ENCODE measurements around the gene RALGAPA2. TPM values are rescaled to one million over a fixed set of nuclear protein-coding genes. Genes with fewer than 3 reads are reported as not detected.

Gene RALGAPA2
- total RNA-seq, 1 experiment from 2014 or later, result 25.1 TPM

DNA sequence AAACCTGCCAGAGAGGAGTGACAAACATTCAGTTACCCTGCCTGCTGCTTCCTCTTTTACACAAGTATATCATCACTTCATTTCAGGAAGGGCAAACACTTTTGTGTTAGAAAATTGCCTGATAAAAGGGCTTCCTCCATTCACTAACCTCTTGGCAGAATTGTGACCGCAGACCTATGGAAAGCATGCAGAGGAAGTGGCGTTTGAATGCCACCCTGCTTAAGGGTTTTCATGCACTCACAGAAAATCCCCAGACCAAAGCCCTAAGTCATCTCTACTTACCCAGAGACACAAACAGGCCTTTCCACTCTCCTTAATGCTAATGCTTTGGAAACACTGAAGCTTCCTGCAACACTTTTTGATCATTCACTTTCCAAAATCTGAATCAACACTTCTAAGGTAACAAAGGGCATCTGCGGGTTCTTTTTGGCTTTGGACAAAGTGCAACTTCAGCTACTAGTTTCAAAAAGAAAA, 22.1 kb upstream of the RALGAPA2 start:
- DNase-seq, result no peak
- Histone ChIP-seq H3K4me1 (no peaks in the 10 kb centered on the region), H3K27ac (no peak overlapping the region), H3K27me3 (no peaks in the 10 kb centered on the region), H3K36me3 (no peaks in the 10 kb centered on the region), H3K4me3 (no peak overlapping the region), H3K9me3 (replicated peaks) (no peaks in the 10 kb centered on the region)

- no peak overlapping the region for H3K27ac ChIP-seq
- H3K36me3 ChIP-seq, result no peaks in the 10 kb centered on the region
- no peaks in the 10 kb centered on the region for H3K4me1 ChIP-seq
- H3K9me3 ChIP-seq (replicated peaks), result no peaks in the 10 kb centered on the region
- DNase-seq, result no peak
- no peak overlapping the region for H3K4me3 ChIP-seq
- no peaks in the 10 kb centered on the region for H3K27me3 ChIP-seq
Observed at GRCh38 chr20:20733943-20734342, 21.5 kb upstream of the RALGAPA2 start.

- H3K4me1 ChIP-seq, result no peaks in the 10 kb centered on the region
- H3K27ac ChIP-seq, result no peak overlapping the region
- H3K4me3 ChIP-seq, result no peak overlapping the region
- H3K36me3 ChIP-seq, result no peaks in the 10 kb centered on the region
- H3K27me3 ChIP-seq, result no peaks in the 10 kb centered on the region
- DNase-seq, result no peak
- no peaks in the 10 kb centered on the region for H3K9me3 ChIP-seq (replicated peaks)
Observed at GRCh38 chr20:20732641-20733040, 20.2 kb upstream of the RALGAPA2 start.

- H3K4me1 ChIP-seq, result no peaks in the 10 kb centered on the region
- H3K27ac ChIP-seq, result no peak overlapping the region
- H3K36me3 ChIP-seq, result no peaks in the 10 kb centered on the region
- no peak for DNase-seq
- no peaks in the 10 kb centered on the region for H3K27me3 ChIP-seq
- H3K9me3 ChIP-seq (replicated peaks), result no peaks in the 10 kb centered on the region
- no peak overlapping the region for H3K4me3 ChIP-seq
Observed at GRCh38 chr20:20731945-20732296, 19.5 kb upstream of the RALGAPA2 start.

GRCh38 chr20:20731000-20731944, 18.8 kb upstream of the RALGAPA2 start:
- no peak overlapping the region for H3K27ac ChIP-seq
- H3K4me3 ChIP-seq, result no peak overlapping the region
- H3K9me3 ChIP-seq (replicated peaks), result no peaks in the 10 kb centered on the region
- H3K27me3 ChIP-seq, result no peaks in the 10 kb centered on the region
- no peaks in the 10 kb centered on the region for H3K4me1 ChIP-seq
- H3K36me3 ChIP-seq, result no peaks in the 10 kb centered on the region
- no peak for DNase-seq

DNA sequence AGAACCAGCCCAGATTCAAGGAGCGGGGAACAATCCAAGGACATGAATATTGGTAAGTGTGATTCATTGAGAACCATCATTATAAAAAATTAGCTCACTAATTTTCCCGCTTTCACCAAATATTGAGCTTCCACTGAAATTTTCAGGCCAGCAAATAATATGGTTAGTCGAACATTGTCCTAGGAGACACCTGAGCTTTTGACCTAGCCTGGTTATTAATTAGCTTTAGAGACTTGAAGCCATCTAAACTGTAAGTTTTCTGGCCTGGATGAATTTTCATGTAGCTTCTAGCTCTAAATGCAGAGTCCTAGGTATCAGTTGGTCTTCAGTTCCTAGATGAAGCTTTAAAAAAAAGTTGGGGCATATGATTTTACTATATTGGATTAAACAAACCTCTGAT, 17.1 kb upstream of the RALGAPA2 start:
- H3K4me3 ChIP-seq, result no peak overlapping the region
- no peaks in the 10 kb centered on the region for H3K4me1 ChIP-seq
- no peaks in the 10 kb centered on the region for H3K36me3 ChIP-seq
- no peak overlapping the region for H3K27ac ChIP-seq
- no peak for DNase-seq
- H3K9me3 ChIP-seq (replicated peaks), result no peaks in the 10 kb centered on the region
- no peaks in the 10 kb centered on the region for H3K27me3 ChIP-seq

- DNase-seq, result no peak
- no peaks in the 10 kb centered on the region for H3K36me3 ChIP-seq
- no peak overlapping the region for H3K4me3 ChIP-seq
Observed at GRCh38 chr20:20721489-20721888, 9.0 kb upstream of the RALGAPA2 start.

DNA sequence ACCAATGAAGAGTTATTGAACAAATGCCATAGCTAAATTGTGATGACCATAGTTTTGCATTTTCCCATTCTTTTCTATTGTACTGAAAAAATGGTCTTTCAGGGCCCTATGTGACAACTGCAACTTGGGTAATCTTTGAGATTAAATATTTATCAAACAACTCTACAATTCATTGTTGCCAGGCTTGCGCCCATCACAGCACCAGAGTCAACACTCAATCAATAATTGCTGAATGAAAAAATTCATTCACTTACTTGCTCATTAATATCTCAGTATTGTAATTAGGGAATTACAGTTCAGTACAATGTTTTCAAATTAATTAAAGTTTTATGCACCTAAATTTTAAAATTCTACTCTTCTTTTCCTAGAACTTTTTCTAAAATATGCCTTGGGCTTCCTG, 7.7 kb upstream of the RALGAPA2 start:
- Histone ChIP-seq H3K27ac (no peak overlapping the region), H3K9me3 (replicated peaks) (no peaks in the 10 kb centered on the region; the same call in 1 of the 2 replicates), H3K4me1 (no peaks in the 10 kb centered on the region), H3K27me3 (no peaks in the 10 kb centered on the region), H3K36me3 (no peaks in the 10 kb centered on the region), H3K4me3 (no peak overlapping the region)
- DNase-seq, result no peak

More at GRCh38 chr20:20721489-20721888, 9.0 kb upstream of the RALGAPA2 start:
- Histone ChIP-seq H3K27ac (no peak overlapping the region), H3K9me3 (replicated peaks) (no peaks in the 10 kb centered on the region; the same call in 1 of the 2 replicates), H3K27me3 (no peaks in the 10 kb centered on the region), H3K4me1 (no peaks in the 10 kb centered on the region)

GRCh38 chr20:20719411-20719810, 7.0 kb upstream of the RALGAPA2 start:
- H3K36me3 ChIP-seq, result no peaks in the 10 kb centered on the region
- no peaks in the 10 kb centered on the region for H3K4me1 ChIP-seq
- no peak overlapping the region for H3K27ac ChIP-seq
- no peak overlapping the region for H3K4me3 ChIP-seq
- H3K9me3 ChIP-seq (replicated peaks), result no peaks in the 10 kb centered on the region; the same call in 1 of the 2 replicates
- DNase-seq, result no peak
- H3K27me3 ChIP-seq, result no peaks in the 10 kb centered on the region

DNA sequence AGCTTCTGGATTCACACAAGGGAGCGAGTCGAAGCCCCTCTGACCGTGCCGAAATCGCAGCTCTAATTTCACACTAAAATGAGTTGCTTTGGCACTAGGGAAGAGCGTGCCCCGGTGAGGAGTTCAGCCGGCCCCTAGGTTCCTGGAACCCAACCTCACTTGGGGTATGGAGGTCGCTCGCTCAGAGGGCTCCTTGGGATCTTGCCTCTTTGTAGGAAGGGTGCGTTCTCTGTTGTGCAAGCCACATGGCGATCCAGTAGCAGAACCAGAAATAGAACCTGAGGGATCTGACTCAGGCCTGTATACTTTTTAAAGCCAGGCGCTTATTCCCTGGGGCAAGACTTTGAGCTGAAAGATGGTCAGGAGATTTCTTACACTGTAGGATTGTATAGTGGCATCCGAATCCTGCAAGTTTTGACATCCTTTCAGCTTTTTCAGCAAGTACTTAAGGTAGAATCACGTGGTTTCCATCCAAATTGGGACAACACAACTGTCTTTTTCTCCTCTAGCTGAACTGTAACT, 861 bp upstream of the RALGAPA2 start:
- no peak for DNase-seq
- Histone ChIP-seq H3K36me3 (no peaks in the 10 kb centered on the region), H3K27ac (peak overlapping the region; percentile 71), H3K9me3 (replicated peaks) (no peaks in the 10 kb centered on the region), H3K4me1 (peaks cover 10% of the 10 kb centered on the region), H3K27me3 (no peaks in the 10 kb centered on the region), H3K4me3 (peak overlapping the region; percentile 79)

DNA sequence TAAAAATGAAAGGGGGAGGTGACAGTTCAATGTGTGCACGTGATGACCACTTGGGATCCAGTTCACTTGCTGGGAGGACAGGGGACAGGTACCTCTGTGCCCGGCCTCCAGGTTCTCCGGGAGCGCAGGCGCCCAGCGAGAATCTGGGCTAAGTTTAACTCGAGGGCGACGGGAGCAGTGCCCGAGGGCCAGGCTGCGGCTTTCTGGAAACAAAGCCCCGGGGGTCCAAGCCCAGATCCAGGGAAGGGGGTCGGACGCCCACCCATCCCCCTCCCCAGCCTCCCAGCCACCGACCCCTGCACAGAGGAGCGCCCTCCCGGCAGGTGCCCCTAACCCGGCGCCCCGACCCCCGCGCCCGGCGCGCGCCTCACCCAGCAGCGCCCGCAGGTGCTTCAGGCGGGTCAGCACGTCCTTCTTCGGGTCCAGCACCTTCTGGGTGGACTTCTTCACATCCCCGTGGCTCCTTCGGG, 405 bp downstream of the RALGAPA2 start:
- no peaks in the 10 kb centered on the region for H3K9me3 ChIP-seq (replicated peaks)
- H3K4me1 ChIP-seq, result peaks cover 10% of the 10 kb centered on the region
- H3K27ac ChIP-seq, result no peak overlapping the region
- peak overlapping the region; percentile 79 for H3K4me3 ChIP-seq
- H3K27me3 ChIP-seq, result no peaks in the 10 kb centered on the region
- no peaks in the 10 kb centered on the region for H3K36me3 ChIP-seq
- DNase-seq, result peak; percentile 20 to 38

- DNase-seq, result no peak
- Histone ChIP-seq H3K36me3 (no peaks in the 10 kb centered on the region), H3K27ac (no peak overlapping the region), H3K4me1 (peaks cover 10% of the 10 kb centered on the region), H3K27me3 (no peaks in the 10 kb centered on the region), H3K9me3 (replicated peaks) (no peaks in the 10 kb centered on the region), H3K4me3 (peak overlapping the region; percentile 79)
Observed at GRCh38 chr20:20711413-20711812, 1.0 kb downstream of the RALGAPA2 start.

GRCh38 chr20:20710443-20711315, 1.8 kb downstream of the RALGAPA2 start:
- no peaks in the 10 kb centered on the region for H3K9me3 ChIP-seq (replicated peaks)
- DNase-seq, result no peak
- H3K36me3 ChIP-seq, result no peaks in the 10 kb centered on the region
- no peak overlapping the region for H3K4me3 ChIP-seq
- H3K27ac ChIP-seq, result no peak overlapping the region
- no peaks in the 10 kb centered on the region for H3K27me3 ChIP-seq
- peaks cover 10% of the 10 kb centered on the region for H3K4me1 ChIP-seq

DNA sequence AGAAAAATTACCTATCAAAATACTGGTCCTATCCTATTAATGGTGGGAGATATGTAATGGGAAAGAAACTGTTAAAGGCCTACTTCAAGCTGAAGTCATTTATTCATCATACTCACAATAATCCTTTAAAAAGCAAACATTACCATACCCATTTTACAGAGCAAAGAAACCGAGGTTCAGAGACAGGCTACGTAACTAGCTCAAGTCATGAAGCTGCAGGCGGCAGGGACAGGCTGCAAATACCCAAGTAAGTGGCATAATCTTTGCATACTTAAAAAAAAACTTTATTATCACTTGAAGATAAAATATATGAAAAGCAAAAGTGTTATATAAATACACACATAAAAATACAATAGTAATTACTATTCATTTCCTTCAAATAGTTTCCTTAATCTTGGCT, 2.6 kb downstream of the RALGAPA2 start:
- Histone ChIP-seq H3K9me3 (replicated peaks) (no peaks in the 10 kb centered on the region), H3K27me3 (no peaks in the 10 kb centered on the region), H3K36me3 (no peaks in the 10 kb centered on the region), H3K27ac (no peak overlapping the region), H3K4me1 (peaks cover 10% of the 10 kb centered on the region), H3K4me3 (no peak overlapping the region)
- DNase-seq, result no peak

DNA sequence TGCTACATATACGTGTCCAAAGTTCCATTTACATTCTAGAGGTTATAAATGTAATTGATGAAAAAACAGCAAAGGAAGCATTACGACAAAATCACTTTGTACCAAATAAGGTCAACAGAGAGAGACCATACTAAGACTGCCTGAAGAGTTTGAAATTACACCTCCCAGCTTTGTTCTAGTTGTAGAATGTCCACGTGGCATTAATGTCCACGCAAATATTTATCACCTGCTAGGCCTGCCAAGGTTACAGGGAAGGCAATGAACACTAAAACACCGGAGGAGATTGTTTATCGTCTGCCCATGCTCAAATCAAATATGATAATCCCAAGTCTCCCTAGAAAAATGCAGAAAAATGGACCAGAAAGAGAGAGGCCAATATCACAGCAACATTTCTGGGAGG, 6.2 kb downstream of the RALGAPA2 start:
- DNase-seq, result no peak
- H3K27ac ChIP-seq, result no peak overlapping the region
- no peaks in the 10 kb centered on the region for H3K36me3 ChIP-seq
- no peaks in the 10 kb centered on the region for H3K9me3 ChIP-seq (replicated peaks)
- H3K4me1 ChIP-seq, result peaks cover 8% of the 10 kb centered on the region; the same call in 1 of the 2 replicates
- no peak overlapping the region for H3K4me3 ChIP-seq
- no peaks in the 10 kb centered on the region for H3K27me3 ChIP-seq
